HepG2 (cell line): Measurements from ENCODE around the gene CATSPERD. TPM values are rescaled to one million over a fixed set of nuclear protein-coding genes. Genes with fewer than 3 reads are reported as not detected.

Source experiments
- CCAR2 ChIP-seq: fragments of 200-400 bp; formaldehyde crosslinking; optimal IDR thresholded peaks from 2 replicates; pipeline ENCODE3; 2018; ENCODE audit warnings: low read depth, mild to moderate bottlenecking, low read length, moderate library complexity
- CEBPG ChIP-seq: IDR thresholded peaks from 2 replicates; pipeline ENCODE4 v1.6.1; 2016
- FOXC1 ChIP-seq: sonication (generic); formaldehyde crosslinking; IDR thresholded peaks from 2 replicates; pipeline ENCODE4 v1.8.0; 2022; ENCODE audit warnings: mild to moderate bottlenecking, missing genetic modification reagents, borderline replicate concordance
- FUBP1 ChIP-seq: sonication (generic); formaldehyde crosslinking; IDR thresholded peaks from 2 replicates; pipeline ENCODE4 v1.5.1; 2020; ENCODE audit warnings: missing genetic modification reagents, mild to moderate bottlenecking, borderline replicate concordance
- HHEX ChIP-seq: IDR thresholded peaks from 2 replicates; pipeline ENCODE4 v1.6.1; 2016; ENCODE audit warnings: control low read depth
- KDM5B ChIP-seq: sonication (generic); formaldehyde crosslinking; IDR thresholded peaks from 2 replicates; pipeline ENCODE4 v1.4.0; 2020; ENCODE audit warnings: missing genetic modification reagents, mild to moderate bottlenecking, borderline replicate concordance
- KLF11 ChIP-seq: IDR thresholded peaks from 2 replicates; pipeline ENCODE4 v1.6.1; 2016; ENCODE audit warnings: missing compliant biosample characterization
- MAZ ChIP-seq, 2 experiments: sonication (generic) in 1 of 2; formaldehyde crosslinking in 1 of 2; IDR thresholded peaks; 2 replicates each; pipeline versions ENCODE4 v1.5.0 to v1.6.1; 2012 to 2020; ENCODE audit warnings: low read depth in 2 of 2, mild to moderate bottlenecking in 2 of 2, borderline replicate concordance in 1 of 2, improper control_type of control experiment in 1 of 2, low read length in 1 of 2, missing genetic modification reagents in 1 of 2, moderate library complexity in 1 of 2
- SKIL ChIP-seq: sonication (generic); formaldehyde crosslinking; IDR thresholded peaks from 2 replicates; pipeline ENCODE4 v1.8.0; 2022; ENCODE audit warnings: missing genetic modification reagents, mild to moderate bottlenecking, moderate library complexity, borderline replicate concordance
- STAT5B ChIP-seq: sonication (generic); formaldehyde crosslinking; IDR thresholded peaks from 2 replicates; pipeline ENCODE4 v1.4.0; 2020; ENCODE audit warnings: missing genetic modification reagents
- ZNF235 ChIP-seq: sonication (generic); formaldehyde crosslinking; IDR thresholded peaks from 2 replicates; pipeline ENCODE4 v1.8.1; 2023; ENCODE audit warnings: mild to moderate bottlenecking, missing genetic modification reagents, borderline replicate concordance
- ZNF772 ChIP-seq: sonication (generic); formaldehyde crosslinking; IDR thresholded peaks from 2 replicates; pipeline ENCODE4 v1.5.0; 2020; ENCODE audit warnings: mild to moderate bottlenecking, missing genetic modification reagents
- polyA plus RNA-seq, 8 experiments: library from polyadenylated mRNA; depleted of rRNA in 3 of 8; stranded (reverse) in 7 of 8; unstranded in 1 of 8; fragments of >200 nt; fragmentation: Illumina TruSeq in 4 of 8; extraction: Trizol in 4 of 8; gene quantifications; 2 replicates each; pipeline versions ENCODE4 v1.2.1 to v1.2.3, GENCODE V29; 2011 to 2016; ENCODE audit warnings: low read depth in 4 of 8, missing spikeins in 1 of 8, mixed read lengths in 1 of 8; ENCODE audit not compliant: insufficient read depth in 1 of 8
- total RNA-seq, 5 experiments: library from RNA; depleted of rRNA; stranded (reverse); fragments of >200 nt; fragmentation: Illumina TruSeq; extraction: Trizol; gene quantifications; 2 replicates each; pipeline ENCODE4 v1.2.3, GENCODE V29; 2016; ENCODE audit warnings: low read depth in 1 of 5
- TF ChIP-seq, protein P1 (sequence below): sonication (generic); formaldehyde crosslinking; IDR thresholded peaks from 2 replicates; pipeline ENCODE4 v1.4.0; 2020; ENCODE audit warnings: missing genetic modification reagents, mild to moderate bottlenecking, borderline replicate concordance
- TF ChIP-seq, protein P2 (sequence below): sonication (generic); formaldehyde crosslinking; IDR thresholded peaks from 2 replicates; pipeline ENCODE4 v1.4.0; 2020; ENCODE audit warnings: missing genetic modification reagents

The CATSPERD gene
- total and polyA plus RNA-seq, 2 of the 13 experiments (the other 11 are each of a cell fraction or from before 2014, with no cell fraction given) = 0.04 TPM; not detected in 1

GRCh38 chr19:5686647-5687359, 33.6 kb upstream of the CATSPERD start (continued):
- TF ChIP-seq, protein P1, sequence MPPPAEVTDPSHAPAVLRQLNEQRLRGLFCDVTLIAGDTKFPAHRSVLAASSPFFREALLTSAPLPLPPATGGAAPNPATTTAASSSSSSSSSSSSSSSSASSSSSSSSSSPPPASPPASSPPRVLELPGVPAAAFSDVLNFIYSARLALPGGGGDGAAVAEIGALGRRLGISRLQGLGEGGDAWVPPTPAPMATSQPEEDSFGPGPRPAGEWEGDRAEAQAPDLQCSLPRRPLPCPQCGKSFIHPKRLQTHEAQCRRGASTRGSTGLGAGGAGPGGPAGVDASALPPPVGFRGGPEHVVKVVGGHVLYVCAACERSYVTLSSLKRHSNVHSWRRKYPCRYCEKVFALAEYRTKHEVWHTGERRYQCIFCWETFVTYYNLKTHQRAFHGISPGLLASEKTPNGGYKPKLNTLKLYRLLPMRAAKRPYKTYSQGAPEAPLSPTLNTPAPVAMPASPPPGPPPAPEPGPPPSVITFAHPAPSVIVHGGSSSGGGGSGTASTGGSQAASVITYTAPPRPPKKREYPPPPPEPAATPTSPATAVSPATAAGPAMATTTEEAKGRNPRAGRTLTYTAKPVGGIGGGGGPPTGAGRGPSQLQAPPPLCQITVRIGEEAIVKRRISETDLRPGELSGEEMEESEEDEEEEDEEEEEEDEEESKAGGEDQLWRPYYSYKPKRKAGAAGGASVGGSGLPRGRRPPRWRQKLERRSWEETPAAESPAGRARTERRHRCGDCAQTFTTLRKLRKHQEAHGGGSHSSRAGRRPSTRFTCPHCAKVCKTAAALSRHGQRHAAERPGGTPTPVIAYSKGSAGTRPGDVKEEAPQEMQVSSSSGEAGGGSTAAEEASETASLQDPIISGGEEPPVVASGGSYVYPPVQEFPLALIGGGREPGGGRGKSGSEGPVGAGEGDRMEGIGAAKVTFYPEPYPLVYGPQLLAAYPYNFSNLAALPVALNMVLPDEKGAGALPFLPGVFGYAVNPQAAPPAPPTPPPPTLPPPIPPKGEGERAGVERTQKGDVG = no peak
- TF ChIP-seq, protein P2, sequence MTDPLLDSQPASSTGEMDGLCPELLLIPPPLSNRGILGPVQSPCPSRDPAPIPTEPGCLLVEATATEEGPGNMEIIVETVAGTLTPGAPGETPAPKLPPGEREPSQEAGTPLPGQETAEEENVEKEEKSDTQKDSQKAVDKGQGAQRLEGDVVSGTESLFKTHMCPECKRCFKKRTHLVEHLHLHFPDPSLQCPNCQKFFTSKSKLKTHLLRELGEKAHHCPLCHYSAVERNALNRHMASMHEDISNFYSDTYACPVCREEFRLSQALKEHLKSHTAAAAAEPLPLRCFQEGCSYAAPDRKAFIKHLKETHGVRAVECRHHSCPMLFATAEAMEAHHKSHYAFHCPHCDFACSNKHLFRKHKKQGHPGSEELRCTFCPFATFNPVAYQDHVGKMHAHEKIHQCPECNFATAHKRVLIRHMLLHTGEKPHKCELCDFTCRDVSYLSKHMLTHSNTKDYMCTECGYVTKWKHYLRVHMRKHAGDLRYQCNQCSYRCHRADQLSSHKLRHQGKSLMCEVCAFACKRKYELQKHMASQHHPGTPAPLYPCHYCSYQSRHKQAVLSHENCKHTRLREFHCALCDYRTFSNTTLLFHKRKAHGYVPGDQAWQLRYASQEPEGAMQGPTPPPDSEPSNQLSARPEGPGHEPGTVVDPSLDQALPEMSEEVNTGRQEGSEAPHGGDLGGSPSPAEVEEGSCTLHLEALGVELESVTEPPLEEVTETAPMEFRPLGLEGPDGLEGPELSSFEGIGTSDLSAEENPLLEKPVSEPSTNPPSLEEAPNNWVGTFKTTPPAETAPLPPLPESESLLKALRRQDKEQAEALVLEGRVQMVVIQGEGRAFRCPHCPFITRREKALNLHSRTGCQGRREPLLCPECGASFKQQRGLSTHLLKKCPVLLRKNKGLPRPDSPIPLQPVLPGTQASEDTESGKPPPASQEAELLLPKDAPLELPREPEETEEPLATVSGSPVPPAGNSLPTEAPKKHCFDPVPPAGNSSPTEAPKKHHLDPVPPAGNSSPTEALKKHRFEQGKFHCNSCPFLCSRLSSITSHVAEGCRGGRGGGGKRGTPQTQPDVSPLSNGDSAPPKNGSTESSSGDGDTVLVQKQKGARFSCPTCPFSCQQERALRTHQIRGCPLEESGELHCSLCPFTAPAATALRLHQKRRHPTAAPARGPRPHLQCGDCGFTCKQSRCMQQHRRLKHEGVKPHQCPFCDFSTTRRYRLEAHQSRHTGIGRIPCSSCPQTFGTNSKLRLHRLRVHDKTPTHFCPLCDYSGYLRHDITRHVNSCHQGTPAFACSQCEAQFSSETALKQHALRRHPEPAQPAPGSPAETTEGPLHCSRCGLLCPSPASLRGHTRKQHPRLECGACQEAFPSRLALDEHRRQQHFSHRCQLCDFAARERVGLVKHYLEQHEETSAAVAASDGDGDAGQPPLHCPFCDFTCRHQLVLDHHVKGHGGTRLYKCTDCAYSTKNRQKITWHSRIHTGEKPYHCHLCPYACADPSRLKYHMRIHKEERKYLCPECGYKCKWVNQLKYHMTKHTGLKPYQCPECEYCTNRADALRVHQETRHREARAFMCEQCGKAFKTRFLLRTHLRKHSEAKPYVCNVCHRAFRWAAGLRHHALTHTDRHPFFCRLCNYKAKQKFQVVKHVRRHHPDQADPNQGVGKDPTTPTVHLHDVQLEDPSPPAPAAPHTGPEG (CRISPR knock-in tag) = no peak
- TF ChIP-seq KLF11 (CRISPR knock-in tag) = no peak
- TF ChIP-seq STAT5B = no peak
- no peak for TF ChIP-seq FOXC1 (CRISPR knock-in tag)
- TF ChIP-seq CEBPG (CRISPR knock-in tag) = 0 out of 2 replicates have a peak, but pooled peaks have one; percentile 16
- TF ChIP-seq MAZ (IDR thresholded peaks at IDR 0.05; ENCODE audit: borderline replicate concordance, low read depth, low read length) = peak; percentile 83
- peak; percentile 63 for TF ChIP-seq MAZ (CRISPR knock-in tag; IDR thresholded peaks at IDR 0.05; ENCODE audit: low read depth)
- TF ChIP-seq ZNF235 (CRISPR knock-in tag) = no peak
- TF ChIP-seq SKIL = no peak
- TF ChIP-seq HHEX (CRISPR knock-in tag) = no peak
- peak; percentile 21; the same call in 1 of the 2 replicates for TF ChIP-seq KDM5B (CRISPR knock-in tag)
- 0 out of 2 replicates have a peak, but pooled peaks have one; percentile 48 for TF ChIP-seq ZNF772 (CRISPR knock-in tag)
- no peak for TF ChIP-seq CCAR2
- no peak for TF ChIP-seq FUBP1 (CRISPR knock-in tag)
